ENCODE measurements around the gene AMN1. TPM values are rescaled to one million over a fixed set of nuclear protein-coding genes. Genes with fewer than 3 reads are reported as not detected.

AMN1 gene
- total and polyA plus RNA-seq, 2 of the 13 experiments (the other 11 are each of a cell fraction or from before 2014, with no cell fraction given): 7.5 to 26.5 TPM

GRCh38 chr12:31749024-31749704, 20.3 kb upstream of the AMN1 start (continued):
- TF ChIP-seq ZUFSP (CRISPR knock-in tag; IDR thresholded peaks at IDR 0.05; ENCODE audit: borderline replicate concordance): no peak
- peak; percentile 100 for TF ChIP-seq FOSL2 (CRISPR knock-in tag; IDR thresholded peaks at IDR 0.05)
- TF ChIP-seq BHLHE40 (IDR thresholded peaks at IDR 0.05; ENCODE audit: low read length): peak; percentile 86
- TF ChIP-seq TEAD3 (CRISPR knock-in tag; optimal IDR thresholded peaks at IDR 0.05; ENCODE audit: borderline replicate concordance): peak; percentile 73
- TF ChIP-seq ZNF232 (CRISPR knock-in tag; IDR thresholded peaks at IDR 0.05; ENCODE audit: borderline replicate concordance): no peak; the same call in 1 of the 2 replicates
- no peak for TF ChIP-seq ZNF230 (CRISPR knock-in tag; IDR thresholded peaks at IDR 0.05)
- no peak; the same call in 1 of the 2 replicates for TF ChIP-seq ADNP (CRISPR knock-in tag; IDR thresholded peaks at IDR 0.05)
- TF ChIP-seq ZNF607 (CRISPR knock-in tag; IDR thresholded peaks at IDR 0.05; ENCODE audit: borderline replicate concordance): peak; percentile 69; the same call in 1 of the 2 replicates
- no peak for TF ChIP-seq GZF1 (CRISPR knock-in tag; IDR thresholded peaks at IDR 0.05)
- peak; percentile 99 for TF ChIP-seq JUND (CRISPR knock-in tag; IDR thresholded peaks at IDR 0.05)
- peak; percentile 100 for TF ChIP-seq SOX13 (IDR thresholded peaks at IDR 0.05)
- TF ChIP-seq SOX13 (CRISPR knock-in tag; conservative IDR thresholded peaks at IDR 0.05 in 1 of 2, IDR thresholded peaks at IDR 0.05 in 1 of 2): peak in 1 of 2 experiments; percentile 100; a peak in 2 of 4 replicates
- TF ChIP-seq HOXA5 (CRISPR knock-in tag; IDR thresholded peaks at IDR 0.05): no peak
- TF ChIP-seq ZNF749 (CRISPR knock-in tag; IDR thresholded peaks at IDR 0.05; ENCODE audit: borderline replicate concordance): peak; percentile 82; the same call in 1 of the 2 replicates
- no peak for TF ChIP-seq MTF1 (CRISPR knock-in tag; IDR thresholded peaks at IDR 0.05)
- TF ChIP-seq UBTF (CRISPR knock-in tag; IDR thresholded peaks at IDR 0.05): peak; percentile 65
- TF ChIP-seq SAP130 (CRISPR knock-in tag; IDR thresholded peaks at IDR 0.05; ENCODE audit: low read depth): peak; percentile 86
- TF ChIP-seq ZNF513 (CRISPR knock-in tag; conservative IDR thresholded peaks at IDR 0.05): no peak
- no peak for TF ChIP-seq HNRNPL (IDR thresholded peaks at IDR 0.05; ENCODE audit: low read depth, low read length)
- TF ChIP-seq HDAC2 (CRISPR knock-in tag; IDR thresholded peaks at IDR 0.05): peak; percentile 94
- no peak; the same call in 1 of the 2 replicates for TF ChIP-seq PBX2 (CRISPR knock-in tag; IDR thresholded peaks at IDR 0.05)
- no peak for TF ChIP-seq NFE2L1 (CRISPR knock-in tag; IDR thresholded peaks at IDR 0.05; ENCODE audit: borderline replicate concordance)
- TF ChIP-seq ZNF333 (CRISPR knock-in tag; IDR thresholded peaks at IDR 0.05; ENCODE audit: borderline replicate concordance): no peak
- TF ChIP-seq NBN (conservative IDR thresholded peaks at IDR 0.05): no peak
- peak; percentile 79; the same call in 1 of the 2 replicates for TF ChIP-seq KDM1A (CRISPR knock-in tag; IDR thresholded peaks at IDR 0.05)
- TF ChIP-seq ELF3 (CRISPR knock-in tag; IDR thresholded peaks at IDR 0.05): peak; percentile 91

Data from HepG2 (cell line).